Measurements from ENCODE around the gene GAREM2.

Gene GAREM2

GRCh38 chr2:26187114-26187513, 14.2 kb downstream of the GAREM2 start:
- no peaks in the 10 kb centered on the region for H3K9me2 ChIP-seq (ENCODE audit: low read depth, low read length)
- no peak overlapping the region for H3K27ac ChIP-seq (ENCODE audit: low read depth, low read length, poor library complexity, severe bottlenecking)
- peaks cover 12% of the 10 kb centered on the region for H3K4me1 ChIP-seq (ENCODE audit: insufficient read depth, low read length, severe bottlenecking)
- TF ChIP-seq EZH2 (IDR thresholded peaks at IDR 0.05; ENCODE audit: borderline replicate concordance, low read length) (no peak), CTCF (IDR thresholded peaks at IDR 0.05; ENCODE audit: low read length) (no peak)
- H3K4me2 ChIP-seq (ENCODE audit: low read length): no peak overlapping the region
- H2AFZ ChIP-seq (ENCODE audit: low read length): no peak overlapping the region
- no peaks in the 10 kb centered on the region for H3F3A ChIP-seq (ENCODE audit: insufficient read depth, low read length)
- no peak overlapping the region for H3K9ac ChIP-seq (ENCODE audit: low read length)
- no peak overlapping the region for H3K4me3 ChIP-seq (ENCODE audit: low read depth, low read length, poor library complexity, severe bottlenecking)
- H4K20me1 ChIP-seq (ENCODE audit: insufficient read depth, low read length): no peaks in the 10 kb centered on the region
- no peaks in the 10 kb centered on the region for H3K9me3 ChIP-seq (ENCODE audit: low read length)
- no peaks in the 10 kb centered on the region for H3K79me2 ChIP-seq (ENCODE audit: insufficient read depth, low read length)
- H3K27me3 ChIP-seq (ENCODE audit: insufficient read depth, low read length): 0 out of 2 replicates have a peak, but pooled peaks cover 7% of the 10 kb centered on the region
- H3K36me3 ChIP-seq (ENCODE audit: insufficient read depth, low read length): peaks cover 18% of the 10 kb centered on the region

- Histone ChIP-seq H3F3A (ENCODE audit: insufficient read depth, low read length) (no peaks in the 10 kb centered on the region), H3K4me1 (ENCODE audit: insufficient read depth, low read length, severe bottlenecking) (peaks cover 12% of the 10 kb centered on the region), H3K4me2 (ENCODE audit: low read length) (no peak overlapping the region), H4K20me1 (ENCODE audit: insufficient read depth, low read length) (no peaks in the 10 kb centered on the region), H2AFZ (ENCODE audit: low read length) (no peak overlapping the region), H3K27ac (ENCODE audit: low read depth, low read length, poor library complexity, severe bottlenecking) (no peak overlapping the region), H3K27me3 (ENCODE audit: insufficient read depth, low read length) (0 out of 2 replicates have a peak, but pooled peaks cover 7% of the 10 kb centered on the region), H3K4me3 (ENCODE audit: low read depth, low read length, poor library complexity, severe bottlenecking) (no peak overlapping the region), H3K79me2 (ENCODE audit: insufficient read depth, low read length) (no peaks in the 10 kb centered on the region), H3K36me3 (ENCODE audit: insufficient read depth, low read length) (peaks cover 22% of the 10 kb centered on the region), H3K9me3 (ENCODE audit: low read length) (no peaks in the 10 kb centered on the region), H3K9ac (ENCODE audit: low read length) (no peak overlapping the region), H3K9me2 (ENCODE audit: low read depth, low read length) (no peaks in the 10 kb centered on the region)
- TF ChIP-seq EZH2 (IDR thresholded peaks at IDR 0.05; ENCODE audit: borderline replicate concordance, low read length) (no peak), CTCF (IDR thresholded peaks at IDR 0.05; ENCODE audit: low read length) (no peak)
These were observed 14.7 kb downstream of the GAREM2 start for GRCh38 chr2:26187537-26188104.

- Histone ChIP-seq H3K9ac (ENCODE audit: low read length) (no peak overlapping the region), H2AFZ (ENCODE audit: low read length) (no peak overlapping the region), H3K36me3 (ENCODE audit: insufficient read depth, low read length) (peaks cover 37% of the 10 kb centered on the region)
These were observed 16.2 kb downstream of the GAREM2 start for GRCh38 chr2:26189123-26189522.

More at GRCh38 chr2:26189123-26189522, 16.2 kb downstream of the GAREM2 start:
- Histone ChIP-seq H3K4me1 (ENCODE audit: insufficient read depth, low read length, severe bottlenecking) (peaks cover 12% of the 10 kb centered on the region), H3K4me2 (ENCODE audit: low read length) (no peak overlapping the region), H3F3A (ENCODE audit: insufficient read depth, low read length) (no peaks in the 10 kb centered on the region), H3K27ac (ENCODE audit: low read depth, low read length, poor library complexity, severe bottlenecking) (no peak overlapping the region), H3K27me3 (ENCODE audit: insufficient read depth, low read length) (0 out of 2 replicates have a peak, but pooled peaks cover 7% of the 10 kb centered on the region), H4K20me1 (ENCODE audit: insufficient read depth, low read length) (no peaks in the 10 kb centered on the region), H3K9me3 (ENCODE audit: low read length) (no peaks in the 10 kb centered on the region), H3K9me2 (ENCODE audit: low read depth, low read length) (no peaks in the 10 kb centered on the region), H3K79me2 (ENCODE audit: insufficient read depth, low read length) (no peaks in the 10 kb centered on the region), H3K4me3 (ENCODE audit: low read depth, low read length, poor library complexity, severe bottlenecking) (no peak overlapping the region)
- TF ChIP-seq EZH2 (IDR thresholded peaks at IDR 0.05; ENCODE audit: borderline replicate concordance, low read length) (no peak), CTCF (IDR thresholded peaks at IDR 0.05; ENCODE audit: low read length) (no peak)
